Measurements from ENCODE around the gene SDK2.

Gene SDK2

GRCh38 chr17:73506470-73507435 is 137.5 kb downstream of the SDK2 start:
- no peaks in the 10 kb centered on the region for H4K20me1 ChIP-seq (ENCODE audit: control insufficient read depth, insufficient read depth, low read depth, low read length)
- H3K9me3 ChIP-seq (ENCODE audit: control insufficient read depth, insufficient read depth, low read length) = no peaks in the 10 kb centered on the region
- TF ChIP-seq CTCF (IDR thresholded peaks at IDR 0.05; ENCODE audit: low read depth, low read length, poor library complexity, severe bottlenecking) (no peak), EZH2phosphoT487 (IDR thresholded peaks at IDR 0.05; ENCODE audit: borderline replicate concordance, low read length) (no peak)

GRCh38 chr17:73503560-73503959 is 140.7 kb downstream of the SDK2 start:
- Histone ChIP-seq H3K27me3 (ENCODE audit: control insufficient read depth, low read length) (no peaks in the 10 kb centered on the region), H3K4me1 (ENCODE audit: control insufficient read depth, low read length) (no peaks in the 10 kb centered on the region), H3K9me3 (ENCODE audit: control insufficient read depth, insufficient read depth, low read length) (no peaks in the 10 kb centered on the region), H3K79me2 (ENCODE audit: control insufficient read depth, low read length) (no peaks in the 10 kb centered on the region), H3K9me2 (replicated peaks; ENCODE audit: control insufficient read depth, low read length) (no peaks in the 10 kb centered on the region), H4K20me1 (ENCODE audit: control insufficient read depth, insufficient read depth, low read depth, low read length) (no peaks in the 10 kb centered on the region), H3K36me3 (ENCODE audit: control insufficient read depth, low read length) (no peaks in the 10 kb centered on the region), H3K27ac (ENCODE audit: low read depth, low read length) (no peak overlapping the region), H3F3A (ENCODE audit: control insufficient read depth, insufficient read depth) (no peaks in the 10 kb centered on the region), H3K4me2 (ENCODE audit: low read length) (no peak overlapping the region), H3K4me3 (ENCODE audit: low read length) (no peak overlapping the region)
- no peak for TF ChIP-seq CTCF (IDR thresholded peaks at IDR 0.05; ENCODE audit: low read depth, low read length, poor library complexity, severe bottlenecking)
- TF ChIP-seq EZH2phosphoT487 (IDR thresholded peaks at IDR 0.05; ENCODE audit: borderline replicate concordance, low read length) = no peak

More at GRCh38 chr17:73506470-73507435, 137.5 kb downstream of the SDK2 start:
- Histone ChIP-seq H3K4me3 (ENCODE audit: low read length) (no peak overlapping the region), H3K4me1 (ENCODE audit: control insufficient read depth, low read length) (no peaks in the 10 kb centered on the region), H3K79me2 (ENCODE audit: control insufficient read depth, low read length) (no peaks in the 10 kb centered on the region), H3K27me3 (ENCODE audit: control insufficient read depth, low read length) (no peaks in the 10 kb centered on the region), H3K9me2 (replicated peaks; ENCODE audit: control insufficient read depth, low read length) (no peaks in the 10 kb centered on the region), H3F3A (ENCODE audit: control insufficient read depth, insufficient read depth) (no peaks in the 10 kb centered on the region), H3K27ac (ENCODE audit: low read depth, low read length) (no peak overlapping the region), H3K36me3 (ENCODE audit: control insufficient read depth, low read length) (no peaks in the 10 kb centered on the region), H3K4me2 (ENCODE audit: low read length) (no peak overlapping the region)

DNA sequence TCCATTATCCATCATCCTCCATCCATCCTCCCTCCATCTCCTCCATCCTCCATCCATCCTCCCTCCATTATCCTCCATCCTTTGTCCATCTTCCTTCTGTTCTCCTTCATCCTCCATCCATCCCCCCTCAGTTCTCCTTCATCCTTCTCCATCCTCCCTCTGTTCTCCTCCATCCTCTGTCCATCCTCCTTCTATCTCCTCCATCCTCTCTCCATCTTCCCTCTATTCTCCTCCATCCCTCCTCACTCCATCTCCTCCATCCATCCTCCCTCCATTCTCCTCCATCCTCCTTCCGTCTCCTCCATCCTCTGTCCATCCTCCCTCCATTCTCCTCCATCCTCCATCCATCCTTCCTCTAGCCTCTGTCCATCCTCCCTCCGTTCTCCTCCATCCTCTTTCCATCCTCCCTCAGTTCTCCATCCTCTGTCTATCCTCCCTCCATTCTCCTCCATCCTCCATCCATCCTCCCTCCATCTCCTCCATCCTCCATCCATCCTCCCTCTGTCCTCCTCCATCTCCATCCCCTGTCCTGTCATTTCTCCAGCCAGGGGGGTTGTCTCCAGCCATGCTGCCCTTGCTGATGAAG is 143.7 kb downstream of the SDK2 start:
- H4K20me1 ChIP-seq (ENCODE audit: control insufficient read depth, insufficient read depth, low read depth, low read length) = no peaks in the 10 kb centered on the region
- no peaks in the 10 kb centered on the region for H3K9me3 ChIP-seq (ENCODE audit: control insufficient read depth, insufficient read depth, low read length)
- no peak overlapping the region for H3K4me2 ChIP-seq (ENCODE audit: low read length)
- TF ChIP-seq CTCF (IDR thresholded peaks at IDR 0.05; ENCODE audit: low read depth, low read length, poor library complexity, severe bottlenecking) = no peak
- no peak for TF ChIP-seq EZH2phosphoT487 (IDR thresholded peaks at IDR 0.05; ENCODE audit: borderline replicate concordance, low read length)
- H3F3A ChIP-seq (ENCODE audit: control insufficient read depth, insufficient read depth) = no peaks in the 10 kb centered on the region
- H3K4me1 ChIP-seq (ENCODE audit: control insufficient read depth, low read length) = no peaks in the 10 kb centered on the region
- no peak overlapping the region for H3K4me3 ChIP-seq (ENCODE audit: low read length)
- no peaks in the 10 kb centered on the region for H3K27me3 ChIP-seq (ENCODE audit: control insufficient read depth, low read length)
- H3K36me3 ChIP-seq (ENCODE audit: control insufficient read depth, low read length) = no peaks in the 10 kb centered on the region
- no peaks in the 10 kb centered on the region for H3K79me2 ChIP-seq (ENCODE audit: control insufficient read depth, low read length)
- H3K9me2 ChIP-seq (replicated peaks; ENCODE audit: control insufficient read depth, low read length) = no peaks in the 10 kb centered on the region
- H3K27ac ChIP-seq (ENCODE audit: low read depth, low read length) = no peak overlapping the region

Measured in DOHH2 (cell line).